Endothelial cell of umbilical vein (primary cell): Measurements from ENCODE around the gene KRTAP26-1. TPM values are rescaled to one million over a fixed set of nuclear protein-coding genes. Genes with fewer than 3 reads are reported as not detected.

Source experiments
- BruUV-seq: library from RNA; stranded (reverse); fragments of 400-500 nt; replicated peaks from 2 replicates; lab custom pipeline; 2021; lab: Mats Ljungman, UMichigan
- CTCF ChIA-PET: fragments of 300-600, 350-600 bp; sonication (Branson Sonifier 250); formaldehyde crosslinking; loops from one replicate; lab custom pipeline; 2021; ENCODE audit warnings: antibody characterized with exemption, inconsistent platforms; lab: Charles Lee
- POLR2A ChIA-PET: fragments of 300-600, 350-600 bp; sonication (Branson Sonifier 250); formaldehyde crosslinking; loops from one replicate; lab custom pipeline; 2021; ENCODE audit warnings: antibody characterized with exemption, inconsistent platforms; lab: Charles Lee
- DNase-seq: peaks from one replicate; pipeline ENCODE4 v3.0.0-alpha.2; 2011; ENCODE audit warnings: low read depth, low spot score
- FAIRE-seq: peaks from 2 replicates; lab custom pipeline; 2011; peaks lifted over from hg19 to GRCh38; lab: Jason Lieb, UNC
- H2AFZ ChIP-seq: 2 replicates; pipeline ENCODE4 v1.6.0; 2012; ENCODE audit warnings: low read depth, low read length, control low read depth, inconsistent platforms
- H3K27ac ChIP-seq: 2 replicates; pipeline ENCODE4 v1.5.1; 2011; ENCODE audit warnings: low read depth, mild to moderate bottlenecking, control low read depth, low read length, moderate library complexity; ENCODE audit not compliant: insufficient read depth
- H3K27me3 ChIP-seq, 2 experiments: 2 replicates each; pipeline versions ENCODE4 v1.6.0 to v1.6.1; 2011; ENCODE audit warnings: low read length in 2 of 2, mixed read lengths in 1 of 2; ENCODE audit not compliant: control insufficient read depth in 2 of 2, insufficient read depth in 2 of 2
- H3K36me3 ChIP-seq, 2 experiments: 2 replicates in 1 of 2; 3 replicates in 1 of 2; pipeline ENCODE4 v1.5.1; 2011; ENCODE audit warnings: low read length in 2 of 2, mild to moderate bottlenecking in 1 of 2, moderate library complexity in 1 of 2; ENCODE audit not compliant: control insufficient read depth in 2 of 2, insufficient read depth in 2 of 2; ENCODE audit errors: extremely low read depth in 1 of 2
- H3K4me1 ChIP-seq: 3 replicates; pipeline ENCODE4 v1.5.1; 2011; ENCODE audit warnings: mild to moderate bottlenecking, low read length; ENCODE audit not compliant: control insufficient read depth, insufficient read depth; ENCODE audit errors: extremely low read depth
- H3K4me2 ChIP-seq: 2 replicates; pipeline ENCODE4 v1.6.1; 2011; ENCODE audit warnings: low read length, control low read depth, mixed read lengths; ENCODE audit not compliant: insufficient read depth
- H3K4me3 ChIP-seq, 3 experiments: fragments of 200-600 bp in 1 of 3; sonication (generic), shearing (Covaris generic) in 1 of 3; replicated peaks in 1 of 3; 2 replicates each; pipeline ENCODE4 v1.5.1; 2011 to 2016; ENCODE audit warnings: control low read depth in 3 of 3, low read length in 3 of 3, mild to moderate bottlenecking in 2 of 3, inconsistent platforms in 1 of 3, low read depth in 1 of 3, moderate library complexity in 1 of 3; ENCODE audit not compliant: insufficient read depth in 1 of 3
- H3K79me2 ChIP-seq: 2 replicates; pipeline ENCODE4 v1.6.0; 2012; ENCODE audit warnings: low read length, inconsistent platforms; ENCODE audit not compliant: control insufficient read depth, insufficient read depth
- H3K9ac ChIP-seq: replicated peaks from 2 replicates; pipeline ENCODE3; 2011; ENCODE audit warnings: low read length, control low read depth; ENCODE audit not compliant: insufficient read depth; ENCODE audit errors: extremely low read depth
- H3K9me1 ChIP-seq: replicated peaks from 3 replicates; pipeline ENCODE4 v1.6.0; 2011; ENCODE audit warnings: mild to moderate bottlenecking, low read length; ENCODE audit not compliant: control insufficient read depth, insufficient read depth; ENCODE audit errors: extremely low read depth
- H3K9me3 ChIP-seq: replicated peaks from 2 replicates; pipeline ENCODE4 v1.5.1; 2012; ENCODE audit warnings: low read length, inconsistent platforms; ENCODE audit not compliant: control insufficient read depth, insufficient read depth
- H4K20me1 ChIP-seq: replicated peaks from 2 replicates; pipeline ENCODE3; 2011; ENCODE audit warnings: mild to moderate bottlenecking, low read length; ENCODE audit not compliant: control insufficient read depth, insufficient read depth; ENCODE audit errors: extremely low read depth
- EZH2 ChIP-seq: IDR thresholded peaks from 2 replicates; pipeline ENCODE4 v1.6.1; 2012; ENCODE audit warnings: borderline replicate concordance, low read depth, mild to moderate bottlenecking, moderate library complexity, low read length, inconsistent platforms; ENCODE audit not compliant: severe bottlenecking
- FOS ChIP-seq: IDR thresholded peaks from 2 replicates; pipeline ENCODE4 v1.6.1; 2011; ENCODE audit warnings: mild to moderate bottlenecking, low read length, moderate library complexity, borderline replicate concordance; ENCODE audit not compliant: insufficient read depth
- GATA2 ChIP-seq: IDR thresholded peaks from 2 replicates; pipeline ENCODE4 v1.7.0; 2011; ENCODE audit warnings: low read depth, mild to moderate bottlenecking, moderate library complexity, mixed read lengths, low read length; ENCODE audit not compliant: insufficient read length, insufficient read depth
- JUN ChIP-seq: IDR thresholded peaks from 2 replicates; pipeline ENCODE4 v1.6.1; 2011; ENCODE audit warnings: borderline replicate concordance, low read depth; ENCODE audit not compliant: insufficient read length, insufficient read depth
- MAX ChIP-seq: IDR thresholded peaks from 2 replicates; pipeline ENCODE4 v1.6.1; 2011; ENCODE audit not compliant: insufficient read depth, insufficient read length
- MYC ChIP-seq: IDR thresholded peaks from one replicate; pipeline ENCODE4 v1.6.1; 2011; ENCODE audit warnings: mild to moderate bottlenecking, low read depth, low read length
- POLR2A ChIP-seq: IDR thresholded peaks from 2 replicates; pipeline ENCODE4 v1.6.1; 2012; ENCODE audit warnings: low read depth, mild to moderate bottlenecking, control low read depth, low read length
- POLR2AphosphoS5 ChIP-seq: IDR thresholded peaks from 2 replicates; pipeline ENCODE4 v1.6.1; 2012; ENCODE audit warnings: low read depth, mild to moderate bottlenecking, control low read depth, low read length, moderate library complexity; ENCODE audit not compliant: insufficient read depth
- dilution Hi-C: fragments of 300-500 bp; cut with MboI; formaldehyde crosslinking; loops from one replicate; pipeline ENCODE4 v1.15.0; 2019; ENCODE audit warnings: low sequenced_read_pairs; ENCODE audit not compliant: extremely low pct_ligation_motif_present
- intact Hi-C: fragments of 100-400 bp; cut with micrococcal nuclease; formaldehyde crosslinking; loops from one replicate; pipeline ENCODE4 v1.10.0; 2022
- polyA plus RNA-seq, 4 experiments: library from polyadenylated mRNA; depleted of rRNA in 3 of 4; stranded (reverse) in 3 of 4; unstranded in 1 of 4; fragments of >200 nt; gene quantifications; 2 replicates each; pipeline versions ENCODE4 v1.2.1 to v1.2.3, GENCODE V29; 2011 to 2012; ENCODE audit warnings: missing spikeins in 1 of 4
- total RNA-seq: library from RNA; stranded (reverse); gene quantifications from 2 replicates; pipeline ENCODE4 v1.2.3, GENCODE V29; 2021
- TF ChIP-seq, protein P1 (sequence below), 2 donors: IDR thresholded peaks; 1 replicate in 1 of 2; 2 replicates in 1 of 2; pipeline ENCODE4 v1.5.1; 2011; ENCODE audit warnings: low read length in 2 of 2, mild to moderate bottlenecking in 2 of 2, moderate library complexity in 2 of 2, control low read depth in 1 of 2, inconsistent platforms in 1 of 2, low read depth in 1 of 2; ENCODE audit not compliant: insufficient read depth in 1 of 2; ENCODE audit errors: extremely low read depth in 1 of 2

KRTAP26-1 gene
- total and polyA plus RNA-seq, 2 donors (not counting 3 experiments of a cell fraction or from before 2014, with no cell fraction given) = not detected

DNA sequence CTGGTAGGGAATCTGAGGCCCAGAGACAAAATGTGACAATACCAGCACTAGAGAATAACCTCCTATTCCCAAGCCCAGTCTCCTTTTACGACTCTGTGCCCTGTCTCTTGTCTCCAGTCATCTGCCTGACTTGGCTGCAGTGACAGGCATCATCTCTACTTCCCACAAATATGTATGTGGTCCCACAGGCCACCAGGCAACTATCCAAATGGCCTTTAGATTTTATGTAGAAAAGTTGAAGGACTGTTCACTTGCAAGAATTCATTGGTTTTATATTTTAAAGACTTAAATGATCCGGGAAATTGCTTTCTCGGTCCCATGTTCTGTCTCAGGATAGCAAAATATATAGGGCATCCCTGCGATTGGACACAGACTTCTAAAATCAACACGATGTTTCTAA, 49.0 kb downstream of the KRTAP26-1 start:
- no TSS peak for BruUV-seq
- FAIRE-seq (no peak), DNase-seq (no peak)
- H2AFZ ChIP-seq = no peak overlapping the region
- dilution Hi-C loops (no loop called here), intact Hi-C loops (no loop called here)
- peaks cover 6% of the 10 kb centered on the region for H3K9me3 ChIP-seq
- TF ChIP-seq GATA2 = no peak
- no peak for TF ChIP-seq MAX
- no peak for TF ChIP-seq MYC
- no peak for TF ChIP-seq EZH2
- no peak for TF ChIP-seq POLR2A
- TF ChIP-seq, protein P1, sequence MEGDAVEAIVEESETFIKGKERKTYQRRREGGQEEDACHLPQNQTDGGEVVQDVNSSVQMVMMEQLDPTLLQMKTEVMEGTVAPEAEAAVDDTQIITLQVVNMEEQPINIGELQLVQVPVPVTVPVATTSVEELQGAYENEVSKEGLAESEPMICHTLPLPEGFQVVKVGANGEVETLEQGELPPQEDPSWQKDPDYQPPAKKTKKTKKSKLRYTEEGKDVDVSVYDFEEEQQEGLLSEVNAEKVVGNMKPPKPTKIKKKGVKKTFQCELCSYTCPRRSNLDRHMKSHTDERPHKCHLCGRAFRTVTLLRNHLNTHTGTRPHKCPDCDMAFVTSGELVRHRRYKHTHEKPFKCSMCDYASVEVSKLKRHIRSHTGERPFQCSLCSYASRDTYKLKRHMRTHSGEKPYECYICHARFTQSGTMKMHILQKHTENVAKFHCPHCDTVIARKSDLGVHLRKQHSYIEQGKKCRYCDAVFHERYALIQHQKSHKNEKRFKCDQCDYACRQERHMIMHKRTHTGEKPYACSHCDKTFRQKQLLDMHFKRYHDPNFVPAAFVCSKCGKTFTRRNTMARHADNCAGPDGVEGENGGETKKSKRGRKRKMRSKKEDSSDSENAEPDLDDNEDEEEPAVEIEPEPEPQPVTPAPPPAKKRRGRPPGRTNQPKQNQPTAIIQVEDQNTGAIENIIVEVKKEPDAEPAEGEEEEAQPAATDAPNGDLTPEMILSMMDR (IDR thresholded peaks at IDR 0.05; ENCODE audit: extremely low read depth in 1 of 2, insufficient read depth in 1 of 2, low read depth in 1 of 2, low read length in 2 of 2) = no peak
- no peak for TF ChIP-seq JUN
- no peak for TF ChIP-seq POLR2AphosphoS5
- TF ChIP-seq FOS = no peak
- H3K27ac ChIP-seq = no peak overlapping the region
- H3K79me2 ChIP-seq = no peaks in the 10 kb centered on the region
- no peak overlapping the region for H3K4me3 ChIP-seq
- H3K9ac ChIP-seq = no peak overlapping the region
- H4K20me1 ChIP-seq = no peaks in the 10 kb centered on the region
- CTCF ChIA-PET = no interaction called here
- no peaks in the 10 kb centered on the region for H3K27me3 ChIP-seq
- H3K36me3 ChIP-seq = no peaks in the 10 kb centered on the region
- H3K4me1 ChIP-seq = no peaks in the 10 kb centered on the region
- no peak overlapping the region for H3K4me2 ChIP-seq
- H3K9me1 ChIP-seq = no peaks in the 10 kb centered on the region
- POLR2A ChIA-PET = no interaction called here
